ENCODE data around the gene CHMP4A. TPM values are rescaled to one million over a fixed set of nuclear protein-coding genes. Genes with fewer than 3 reads are reported as not detected.
"Not testable (repeated sequence)": the region's sequence is repeated elsewhere in the genome, so short reads cannot be mapped to it uniquely, and the experiment has no call there.

CHMP4A gene
- total RNA-seq, 1 experiment from 2014 or later = 60.1 TPM

GRCh38 chr14:24247422-24247821, 34.1 kb upstream of the CHMP4A start:
- DNase-seq (ENCODE audit: low read depth) = no peak

DNA sequence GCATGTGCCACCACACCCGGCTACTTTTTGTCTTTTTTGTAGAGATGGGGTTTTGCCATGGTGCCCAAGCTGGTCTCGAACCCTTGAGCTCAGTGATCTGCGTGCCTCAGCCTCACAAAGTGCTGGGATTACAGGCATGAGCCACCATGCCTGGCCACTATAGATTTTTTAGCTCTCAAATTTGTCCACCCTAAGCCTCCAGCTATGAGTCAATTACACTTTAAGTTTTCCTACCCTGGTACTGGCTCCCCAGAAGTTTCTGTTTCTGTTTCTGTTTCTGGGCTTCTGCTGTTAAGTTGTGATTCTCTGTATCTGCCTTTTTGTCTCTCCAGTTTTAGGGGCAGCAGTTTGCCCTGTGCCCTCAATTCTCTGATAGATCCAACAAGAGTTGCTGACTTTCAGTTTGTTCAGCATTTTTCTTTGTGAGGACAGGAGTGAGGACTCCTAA, 33.5 kb upstream of the CHMP4A start:
- peak; percentile 23 for DNase-seq (ENCODE audit: low read depth)

GRCh38 chr14:24245350-24245749, 32.1 kb upstream of the CHMP4A start:
- not testable (repeated sequence) for DNase-seq (ENCODE audit: low read depth)

DNA sequence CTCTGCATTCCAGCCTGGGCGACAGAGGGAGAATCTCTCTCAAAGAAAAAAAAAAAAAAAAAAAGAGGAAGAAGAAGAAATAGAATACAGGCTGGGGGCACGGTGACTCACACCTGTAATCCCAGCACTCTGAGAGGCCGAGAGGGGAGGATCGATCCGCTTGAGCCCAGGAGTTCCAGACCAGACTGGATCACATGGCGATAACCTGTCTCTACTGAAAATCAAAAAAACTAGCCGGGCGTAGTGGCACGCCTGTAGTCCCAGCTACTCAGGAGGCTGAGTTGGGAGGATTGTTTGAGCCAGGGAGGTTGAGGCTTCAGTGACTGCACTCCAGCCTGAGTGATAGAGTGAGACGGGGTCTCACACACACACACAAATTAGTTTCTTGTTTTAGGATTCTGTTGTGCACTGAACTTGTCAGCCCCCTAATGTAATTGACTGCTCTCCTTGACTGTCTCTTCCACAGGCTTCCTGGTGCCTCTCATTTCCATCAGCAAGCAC, 30.1 kb upstream of the CHMP4A start:
- peak; percentile 59 for DNase-seq (ENCODE audit: low read depth)

DNA sequence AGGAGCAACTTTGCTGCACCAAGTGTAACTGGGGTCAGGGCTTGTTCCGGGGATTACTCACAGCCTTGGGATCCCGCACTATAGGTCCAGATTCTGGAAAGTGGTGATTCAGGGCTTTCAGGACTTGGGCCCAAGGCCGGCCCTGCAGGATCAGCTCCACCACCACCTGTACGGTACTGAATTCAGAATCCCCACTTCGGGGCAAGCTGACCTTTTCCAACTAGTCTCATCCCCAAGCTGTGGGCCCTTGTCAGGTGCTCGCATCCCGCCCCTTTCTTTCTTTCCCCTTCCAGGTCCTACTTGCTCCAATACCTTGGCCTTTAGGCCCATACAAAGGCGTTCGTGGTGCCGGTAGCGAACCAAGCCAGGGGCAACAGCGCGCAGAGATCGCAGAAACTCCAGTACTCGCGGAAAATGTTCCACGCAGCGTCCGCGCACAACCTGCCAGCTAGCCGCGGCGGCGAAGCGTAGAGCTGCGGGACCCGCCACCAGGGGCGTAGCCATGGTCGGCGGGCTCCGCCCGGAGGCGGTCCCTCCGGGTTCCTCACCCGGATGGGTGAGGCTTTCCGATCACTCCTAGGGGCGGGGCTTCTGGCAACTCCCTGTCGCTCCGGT, 28.6 kb upstream of the CHMP4A start:
- DNase-seq (ENCODE audit: low read depth) = peak; percentile 95

GRCh38 chr14:24240110-24240918, 27.0 kb upstream of the CHMP4A start:
- no peak for DNase-seq (ENCODE audit: low read depth)

GRCh38 chr14:24238527-24239037, 25.3 kb upstream of the CHMP4A start:
- DNase-seq (ENCODE audit: low read depth) = no peak

GRCh38 chr14:24238123-24238522, 24.8 kb upstream of the CHMP4A start:
- no peak for DNase-seq (ENCODE audit: low read depth)

GRCh38 chr14:24237463-24237955, 24.2 kb upstream of the CHMP4A start:
- DNase-seq (ENCODE audit: low read depth) = no peak

- DNase-seq (ENCODE audit: low read depth) = no peak
Measured at GRCh38 chr14:24236689-24237462, 23.6 kb upstream of the CHMP4A start.

GRCh38 chr14:24235804-24236688, 22.8 kb upstream of the CHMP4A start:
- no peak for DNase-seq (ENCODE audit: low read depth)

GRCh38 chr14:24234095-24235005, 21.1 kb upstream of the CHMP4A start:
- DNase-seq (ENCODE audit: low read depth) = no peak

DNA sequence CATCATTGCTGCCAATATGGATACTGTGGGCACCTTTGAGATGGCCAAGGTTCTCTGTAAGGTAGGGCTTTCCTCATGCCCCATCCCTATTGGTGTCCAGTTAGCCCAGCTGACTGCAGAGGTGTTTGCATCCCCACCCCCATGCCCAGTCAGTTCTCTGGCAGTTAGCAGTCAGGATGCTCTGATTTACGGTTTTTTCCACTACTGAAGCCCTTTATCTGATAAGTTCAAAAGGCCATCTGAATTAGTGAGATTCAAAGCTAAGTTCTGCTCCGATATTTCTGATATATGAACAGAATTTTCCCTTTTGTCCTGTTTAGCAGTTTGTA, 20.2 kb upstream of the CHMP4A start:
- DNase-seq (ENCODE audit: low read depth) = no peak

GRCh38 chr14:24232645-24233537, 19.6 kb upstream of the CHMP4A start, which contains the start of gene GMPR2:
GMPR2 (plus strand) TSS chr14:24232929; CDS start chr14:24233254, 325 bp downstream.
- DNase-seq (ENCODE audit: low read depth) = peak; percentile 26

DNA sequence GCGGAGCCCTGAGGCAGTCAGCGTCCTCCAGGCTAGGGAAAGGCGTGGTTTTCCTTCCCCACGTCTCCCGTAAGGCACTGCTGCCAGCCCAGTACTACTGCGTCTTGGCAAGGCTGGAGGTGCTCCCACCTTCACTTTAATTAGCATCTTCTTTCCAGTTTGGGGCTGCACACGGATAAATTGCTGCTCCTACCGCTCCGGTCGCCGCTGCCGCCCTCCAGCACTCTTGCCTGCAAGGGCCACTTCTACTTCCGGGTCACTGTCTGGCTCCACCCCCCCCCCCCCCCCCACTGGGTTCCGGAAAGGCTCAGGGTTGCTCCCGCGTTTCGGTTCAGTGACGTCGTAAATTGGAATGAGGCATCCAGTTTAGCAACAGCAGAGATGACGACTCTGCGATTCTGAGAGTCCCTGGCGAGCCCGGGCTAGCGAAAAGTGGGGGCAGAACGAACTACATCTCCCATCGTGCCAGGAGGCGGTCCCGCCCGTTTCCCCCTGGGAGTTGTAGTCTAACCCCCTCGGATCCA, 18.9 kb upstream of the CHMP4A start, which contains the start of gene NEDD8:
TSS of gene NEDD8 (minus strand) at position 247 of the 524 bp plus-strand sequence. CDS start at position 147, 100 bp downstream.
- peak; percentile 96 for DNase-seq (ENCODE audit: low read depth)

- DNase-seq (ENCODE audit: low read depth) = no peak
Measured at GRCh38 chr14:24231263-24232120, 18.2 kb upstream of the CHMP4A start.

- DNase-seq (ENCODE audit: low read depth) = no peak
Measured at GRCh38 chr14:24228902-24229301, 15.6 kb upstream of the CHMP4A start.

Measured in Daoy (cell line).